H1 (cell line): ENCODE results near the gene CBX2.

ENCODE experiments used
- BRCA1 ChIP-seq: IDR thresholded peaks from 2 replicates; pipeline ENCODE4 v1.6.1; 2012; ENCODE audit warnings: low read depth, low read length, improper control_type of control experiment
- CTCF ChIP-seq, 3 experiments: IDR thresholded peaks; 1 replicate in 2 of 3; 2 replicates in 1 of 3; pipeline versions ENCODE4 v1.5.1 to v1.6.1; 2011; ENCODE audit warnings: low read length in 3 of 3, mild to moderate bottlenecking in 3 of 3, inconsistent platforms in 2 of 3, low read depth in 1 of 3, moderate library complexity in 1 of 3; ENCODE audit not compliant: insufficient read depth in 1 of 3; ENCODE audit errors: control extremely low read depth in 1 of 3
- EZH2 ChIP-seq: fragments of 200-600 bp; sonication (generic); IDR thresholded peaks from 2 replicates; pipeline ENCODE4 v1.7.1; 2012; ENCODE audit warnings: low read depth, mild to moderate bottlenecking, moderate library complexity, low read length, inconsistent platforms; ENCODE audit not compliant: severe bottlenecking
- FOSL1 ChIP-seq: IDR thresholded peaks from 2 replicates; pipeline ENCODE4 v1.6.1; 2011; ENCODE audit warnings: mild to moderate bottlenecking, low read depth, low read length, moderate library complexity; ENCODE audit not compliant: insufficient read depth
- HDAC6 ChIP-seq: IDR thresholded peaks from one replicate; pipeline ENCODE4 v1.7.1; 2012; ENCODE audit warnings: low read depth, mild to moderate bottlenecking, inconsistent platforms, low read length, moderate library complexity
- RAD21 ChIP-seq, 2 experiments: IDR thresholded peaks in 1 of 2; conservative IDR thresholded peaks in 1 of 2; 2 replicates each; pipeline ENCODE4 v1.6.1; 2011; ENCODE audit warnings: low read depth in 2 of 2, low read length in 2 of 2, improper control_type of control experiment in 1 of 2, inconsistent platforms in 1 of 2, mild to moderate bottlenecking in 1 of 2, moderate library complexity in 1 of 2
- SIN3A ChIP-seq, 2 experiments: IDR thresholded peaks in 1 of 2; conservative IDR thresholded peaks in 1 of 2; 2 replicates each; pipeline ENCODE4 v1.6.1; 2011 to 2012; ENCODE audit warnings: low read length in 2 of 2, improper control_type of control experiment in 1 of 2, low read depth in 1 of 2, mild to moderate bottlenecking in 1 of 2
- SP1 ChIP-seq: IDR thresholded peaks from 2 replicates; pipeline ENCODE4 v1.6.1; 2011; ENCODE audit warnings: low read depth, low read length
- SP2 ChIP-seq: IDR thresholded peaks from 2 replicates; pipeline ENCODE4 v1.6.1; 2012; ENCODE audit warnings: mild to moderate bottlenecking, low read length, inconsistent platforms
- YY1 ChIP-seq: IDR thresholded peaks from 2 replicates; pipeline ENCODE4 v1.6.1; 2011; ENCODE audit warnings: low read depth, mild to moderate bottlenecking, low read length

GRCh38 chr17:79737922-79738578 lies 39.9 kb upstream of the CBX2 start:
- TF ChIP-seq EZH2 (no peak), CTCF (IDR thresholded peaks at IDR 0.05; ENCODE audit: control extremely low read depth in 1 of 3, insufficient read depth in 1 of 3, low read depth in 1 of 3, low read length in 3 of 3) (no peak), SP1 (no peak), BRCA1 (no peak), HDAC6 (no peak), FOSL1 (no peak), RAD21 (IDR thresholded peaks at IDR 0.05 in 1 of 2, conservative IDR thresholded peaks at IDR 0.05 in 1 of 2; ENCODE audit: low read depth in 2 of 2, low read length in 2 of 2) (no peak), SIN3A (conservative IDR thresholded peaks at IDR 0.05 in 1 of 2, IDR thresholded peaks at IDR 0.05 in 1 of 2; ENCODE audit: low read depth in 1 of 2, low read length in 2 of 2) (no peak), YY1 (no peak), SP2 (no peak)
